ENCODE data around the gene ERFL.

ERFL gene

DNA sequence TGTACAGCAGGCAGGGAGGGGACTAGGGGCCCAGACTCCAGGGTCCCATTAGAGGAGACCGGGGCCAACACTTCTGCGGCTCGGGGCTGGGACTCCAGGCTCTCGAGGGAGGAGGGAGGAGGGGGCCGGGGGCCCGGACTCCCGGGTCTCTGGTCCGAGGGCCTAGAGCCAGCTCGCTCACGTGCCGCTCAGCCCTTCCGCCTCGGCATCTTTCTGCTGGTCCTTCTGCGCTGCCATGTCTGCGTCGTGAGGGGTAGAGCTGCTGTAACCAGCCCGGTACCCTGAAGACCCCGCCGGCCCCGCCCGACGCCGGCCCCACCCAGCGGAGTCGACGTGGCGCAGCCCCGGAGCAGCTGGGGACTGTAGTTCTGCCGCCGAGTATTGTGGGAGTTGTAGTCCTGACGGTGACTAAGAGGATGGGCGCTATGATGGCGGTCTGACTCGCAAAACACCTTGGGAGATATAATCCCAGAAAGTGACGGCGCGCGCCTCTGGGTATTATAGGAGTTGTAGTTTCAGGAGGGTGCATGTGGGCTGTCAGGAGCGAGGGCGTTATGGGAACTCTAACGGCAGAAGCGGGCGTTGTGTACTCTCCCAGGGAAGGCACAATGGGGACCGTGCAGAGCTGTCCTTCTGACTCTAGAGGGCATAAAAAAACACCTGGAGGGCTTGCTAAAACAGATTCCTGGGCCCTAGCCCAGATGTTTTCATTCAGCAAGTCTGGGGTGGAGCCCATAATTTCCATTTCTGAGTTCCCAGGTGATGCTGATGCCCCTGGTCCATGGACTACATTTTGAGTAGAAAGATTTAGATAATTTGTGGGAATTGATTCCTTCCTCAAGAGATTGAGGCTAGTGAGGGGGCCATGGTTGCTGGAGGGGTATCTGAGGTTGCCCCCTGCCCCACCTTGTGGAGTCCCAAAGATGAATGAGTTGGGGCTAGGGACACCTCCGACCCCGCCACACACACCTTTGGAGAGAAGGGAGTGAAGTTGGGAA lies 31.1 kb upstream of the ERFL start, which contains the start of gene RABAC1:
Gene RABAC1 (minus strand): TSS at position 266 of the 998 bp plus-strand sequence. CDS start 29 bp downstream, at position 237.
- Histone ChIP-seq H3K36me3 (ENCODE audit: insufficient read depth, low read length) (peaks cover 19% of the 10 kb centered on the region), H3K27ac (ENCODE audit: low read length) (peak within 1 kb of the TSS; percentile 75), H3K79me2 (ENCODE audit: insufficient read depth, low read length) (peaks cover 11% of the 10 kb centered on the region), H3K9me3 (ENCODE audit: insufficient read depth, low read length, severe bottlenecking) (no peaks in the 10 kb centered on the region), H3K4me3 (ENCODE audit: low read depth in 1 of 2, low read length in 2 of 2) (peak within 1 kb of the TSS; percentile 33 to 74; a peak in 3 of 4 replicates), H3K4me1 (ENCODE audit: insufficient read depth, low read length) (peaks cover 22% of the 10 kb centered on the region), H3K9ac (ENCODE audit: low read depth, low read length) (peak within 1 kb of the TSS; percentile 73), H3K27me3 (ENCODE audit: insufficient read depth, low read length, poor library complexity) (no peaks in the 10 kb centered on the region), H3K4me2 (ENCODE audit: insufficient read depth, low read length) (peak within 1 kb of the TSS; percentile 94), H4K20me1 (ENCODE audit: insufficient read depth, low read length) (0 out of 2 replicates have a peak, but pooled peaks cover 8% of the 10 kb centered on the region), H2AFZ (ENCODE audit: low read depth, low read length) (peak within 1 kb of the TSS; percentile 93)
- ATAC-seq (ENCODE audit: insufficient read depth, low read depth) (peak; percentile 96), DNase-seq (peak; percentile 94)
- TF ChIP-seq EZH2 (IDR thresholded peaks at IDR 0.05; ENCODE audit: borderline replicate concordance, low read depth, low read length, severe bottlenecking): no peak
- TF ChIP-seq, protein P1, sequence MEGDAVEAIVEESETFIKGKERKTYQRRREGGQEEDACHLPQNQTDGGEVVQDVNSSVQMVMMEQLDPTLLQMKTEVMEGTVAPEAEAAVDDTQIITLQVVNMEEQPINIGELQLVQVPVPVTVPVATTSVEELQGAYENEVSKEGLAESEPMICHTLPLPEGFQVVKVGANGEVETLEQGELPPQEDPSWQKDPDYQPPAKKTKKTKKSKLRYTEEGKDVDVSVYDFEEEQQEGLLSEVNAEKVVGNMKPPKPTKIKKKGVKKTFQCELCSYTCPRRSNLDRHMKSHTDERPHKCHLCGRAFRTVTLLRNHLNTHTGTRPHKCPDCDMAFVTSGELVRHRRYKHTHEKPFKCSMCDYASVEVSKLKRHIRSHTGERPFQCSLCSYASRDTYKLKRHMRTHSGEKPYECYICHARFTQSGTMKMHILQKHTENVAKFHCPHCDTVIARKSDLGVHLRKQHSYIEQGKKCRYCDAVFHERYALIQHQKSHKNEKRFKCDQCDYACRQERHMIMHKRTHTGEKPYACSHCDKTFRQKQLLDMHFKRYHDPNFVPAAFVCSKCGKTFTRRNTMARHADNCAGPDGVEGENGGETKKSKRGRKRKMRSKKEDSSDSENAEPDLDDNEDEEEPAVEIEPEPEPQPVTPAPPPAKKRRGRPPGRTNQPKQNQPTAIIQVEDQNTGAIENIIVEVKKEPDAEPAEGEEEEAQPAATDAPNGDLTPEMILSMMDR (IDR thresholded peaks at IDR 0.05; ENCODE audit: borderline replicate concordance, extremely low read depth, low read length, poor library complexity, severe bottlenecking): peak; percentile 64

DNA sequence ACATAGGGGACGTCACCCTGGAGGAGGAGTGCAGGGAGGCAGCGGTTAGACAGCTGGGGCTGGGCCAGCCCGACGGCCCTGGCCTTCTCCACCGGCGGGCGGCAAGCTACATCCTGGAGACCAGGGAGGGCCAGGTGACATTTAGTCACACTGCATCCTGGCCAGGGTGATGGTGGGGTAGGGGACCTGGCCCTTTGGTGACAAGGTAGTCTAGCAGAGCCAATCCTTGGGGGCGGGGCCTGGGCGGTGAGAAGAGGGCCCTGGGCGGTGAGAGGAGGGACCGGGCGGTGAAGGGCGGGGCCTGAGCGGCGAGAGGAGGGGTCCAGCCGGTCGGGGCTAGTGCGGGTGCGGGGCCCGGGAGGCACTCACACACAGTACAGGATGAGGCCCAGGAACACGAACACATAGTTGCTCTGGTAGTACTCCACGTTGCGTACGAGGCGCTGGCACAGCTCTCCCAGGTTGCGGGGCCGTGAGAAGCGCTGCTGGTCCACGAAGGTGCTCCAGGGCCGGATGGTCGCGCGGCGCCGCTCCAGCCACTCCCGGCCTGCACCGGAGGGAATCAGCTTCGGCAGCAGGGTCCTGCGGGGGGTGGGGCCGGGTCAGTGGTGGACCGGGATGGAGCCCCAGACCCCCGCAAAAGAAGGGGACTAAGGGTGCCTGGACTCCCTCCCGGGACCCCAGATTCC lies 30.3 kb upstream of the ERFL start:
- Histone ChIP-seq H3K9ac (ENCODE audit: low read depth, low read length) (peak overlapping the region; percentile 73), H4K20me1 (ENCODE audit: insufficient read depth, low read length) (0 out of 2 replicates have a peak, but pooled peaks cover 8% of the 10 kb centered on the region), H3K4me2 (ENCODE audit: insufficient read depth, low read length) (peak overlapping the region; percentile 94), H3K36me3 (ENCODE audit: insufficient read depth, low read length) (peaks cover 19% of the 10 kb centered on the region), H3K9me3 (ENCODE audit: insufficient read depth, low read length, severe bottlenecking) (no peaks in the 10 kb centered on the region), H3K27ac (ENCODE audit: low read length) (peak overlapping the region; percentile 44), H3K27me3 (ENCODE audit: insufficient read depth, low read length, poor library complexity) (no peaks in the 10 kb centered on the region), H2AFZ (ENCODE audit: low read depth, low read length) (peak overlapping the region; percentile 93), H3K79me2 (ENCODE audit: insufficient read depth, low read length) (peaks cover 11% of the 10 kb centered on the region), H3K4me3 (ENCODE audit: low read depth in 1 of 2, low read length in 2 of 2) (peak overlapping the region; percentile 33 to 74; a peak in 3 of 4 replicates), H3K4me1 (ENCODE audit: insufficient read depth, low read length) (peaks cover 22% of the 10 kb centered on the region)
- DNase-seq (peak; percentile 76), ATAC-seq (ENCODE audit: insufficient read depth, low read depth) (peak; percentile 57)
- TF ChIP-seq EZH2 (IDR thresholded peaks at IDR 0.05; ENCODE audit: borderline replicate concordance, low read depth, low read length, severe bottlenecking): no peak
- TF ChIP-seq, protein P1 (IDR thresholded peaks at IDR 0.05; ENCODE audit: borderline replicate concordance, extremely low read depth, low read length, poor library complexity, severe bottlenecking): no peak

DNA sequence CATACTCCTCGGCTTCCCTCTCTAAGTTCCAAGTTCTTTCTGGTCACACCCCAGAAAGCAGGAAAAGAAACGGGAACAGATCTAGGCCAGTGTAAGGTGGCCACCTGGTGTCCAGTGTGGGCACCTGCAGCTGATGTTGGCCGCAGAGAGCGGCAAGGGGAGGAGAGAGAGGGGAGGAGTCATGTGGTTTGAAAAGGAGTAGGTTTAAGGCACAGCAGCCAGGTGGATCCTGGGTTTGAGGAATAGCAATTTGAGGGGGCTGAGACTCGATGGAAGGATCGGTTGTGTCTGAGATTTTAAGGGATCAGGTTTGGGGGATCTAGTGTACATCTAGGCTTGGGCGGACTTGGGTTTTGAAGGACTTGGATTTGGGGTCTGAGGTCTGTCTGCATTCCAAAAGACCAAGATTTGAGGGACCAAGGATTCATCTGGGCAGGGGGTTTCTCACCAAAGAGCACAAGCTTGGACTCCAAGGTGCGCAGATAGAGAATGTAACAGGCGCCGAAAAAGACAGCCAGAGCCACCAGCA lies 29.7 kb upstream of the ERFL start:
- Histone ChIP-seq H3K4me3 (ENCODE audit: low read depth in 1 of 2, low read length in 2 of 2) (peak overlapping the region; percentile 33 to 74; a peak in 3 of 4 replicates), H3K36me3 (ENCODE audit: insufficient read depth, low read length) (peaks cover 19% of the 10 kb centered on the region), H3K9ac (ENCODE audit: low read depth, low read length) (peak overlapping the region; percentile 73), H3K9me3 (ENCODE audit: insufficient read depth, low read length, severe bottlenecking) (no peaks in the 10 kb centered on the region), H3K4me2 (ENCODE audit: insufficient read depth, low read length) (peak overlapping the region; percentile 94), H3K27ac (ENCODE audit: low read length) (peak overlapping the region; percentile 44; the same call in 1 of the 2 replicates), H2AFZ (ENCODE audit: low read depth, low read length) (no peak overlapping the region), H3K27me3 (ENCODE audit: insufficient read depth, low read length, poor library complexity) (no peaks in the 10 kb centered on the region), H3K79me2 (ENCODE audit: insufficient read depth, low read length) (peaks cover 11% of the 10 kb centered on the region), H3K4me1 (ENCODE audit: insufficient read depth, low read length) (peaks cover 22% of the 10 kb centered on the region), H4K20me1 (ENCODE audit: insufficient read depth, low read length) (0 out of 2 replicates have a peak, but pooled peaks cover 8% of the 10 kb centered on the region)
- ATAC-seq (ENCODE audit: insufficient read depth, low read depth) (no peak), DNase-seq (peak; percentile 46)
- TF ChIP-seq, protein P1 (IDR thresholded peaks at IDR 0.05; ENCODE audit: borderline replicate concordance, extremely low read depth, low read length, poor library complexity, severe bottlenecking): peak; percentile 61
- TF ChIP-seq EZH2 (IDR thresholded peaks at IDR 0.05; ENCODE audit: borderline replicate concordance, low read depth, low read length, severe bottlenecking): no peak
